Pancreas (tissue), 10 donors: Measurements from ENCODE around the gene OPALIN. TPM values are rescaled to one million over a fixed set of nuclear protein-coding genes. Genes with fewer than 3 reads are reported as not detected.

Source experiments
- ATAC-seq, 4 donors: fragments of 200-7000 bp; cut with Tn5 transposase; one replicate each; pipeline versions ENCODE4 v1.8.0 to v1.9.1; 2020; ENCODE audit warnings: mild to moderate bottlenecking in 4 of 4, moderate library complexity in 4 of 4
- DNase-seq, 6 donors: peaks; one replicate each; pipeline ENCODE4 v3.0.0-alpha.2; 2020
- FAIRE-seq: peaks from 2 replicates; lab custom pipeline; 2012; peaks lifted over from hg19 to GRCh38; lab: Jason Lieb, UNC
- H3K27ac ChIP-seq, 4 donors: fragments of 200-600 bp; sonication (generic); 1 replicate in 3 of 4; 2 replicates in 1 of 4; pipeline versions ENCODE4 v1.5.0 to v1.8.0; 2020
- H3K27me3 ChIP-seq, 4 donors: fragments of 200-600 bp; one replicate each; pipeline ENCODE4 v1.8.0; 2021
- H3K36me3 ChIP-seq, 3 donors: fragments of 200-600 bp; sonication (generic) in 1 of 3; one replicate each; pipeline versions ENCODE4 v1.5.0 to v1.8.0; 2020 to 2021
- H3K4me1 ChIP-seq, 3 donors: fragments of 200-600 bp; one replicate each; pipeline ENCODE4 v1.8.0; 2021
- H3K4me3 ChIP-seq, 4 donors: fragments of 200-600 bp; sonication (generic) in 2 of 4; one replicate each; pipeline versions ENCODE4 v1.5.0 to v1.8.0; 2020 to 2021
- H3K9me3 ChIP-seq, 4 donors: fragments of 200-600 bp; one replicate each; pipeline ENCODE4 v1.8.0; 2021
- WGBS, 2 donors: extraction: QIAGEN DNeasy Blood & Tissue Kit; methylation state at CpG; one replicate each; pipeline ENCODE4 v1.1.7; 2013; 5-methylcytosine and 5-hydroxymethylcytosine counted together
- intact Hi-C, 3 donors: fragments of 100-400 bp; cut with DNase I; formaldehyde crosslinking; loops; one replicate each; pipeline versions ENCODE4 v1.11.1 to v1.14.2; 2022
- polyA plus RNA-seq, 2 donors: library from polyadenylated mRNA; stranded (reverse); fragments of 200-250 nt; gene quantifications; one replicate each; pipeline ENCODE4 v1.2.3, GENCODE V29; 2013
- total RNA-seq, 6 donors: library from RNA; stranded (reverse); fragmentation: NEBNext Ultra II Directional in 4 of 6; extraction: Animal tissue kit (Norgen Biotek cat#: 25700) in 4 of 6; gene quantifications; one replicate each; pipeline versions ENCODE4 v1.2.1 to v1.2.4, GENCODE V29; 2021 to 2023
- TF ChIP-seq, protein P1 (sequence below), 4 donors: fragments of 200-600 bp; sonication (generic) in 3 of 4; IDR thresholded peaks; one replicate each; pipeline versions ENCODE4 v1.5.0 to v1.8.0; 2021; ENCODE audit warnings: antibody characterized with exemption in 4 of 4
- donor health status: healthy with polysubstance abuse.
- donor health status: DM: no; HTN: no; CAD: no; lungs with moderate emphysema.
- donor health status: DM: no; HTN: no; CAD: no.
- donor health status: control.
- donor health status: control.
- donor health status: Bipolar disorder and iron deficiency.
- donor health status: DM: yes; HTN: yes; CAD: no.
- donor health status: DM: no; HTN: no; CAD: no.
- donor health status: DM: no; HTN: no; CAD: no.
- donor health status: DM: yes; HTN: yes; CAD: no.

The OPALIN gene
- total and polyA plus RNA-seq, 8 donors = not detected

DNA sequence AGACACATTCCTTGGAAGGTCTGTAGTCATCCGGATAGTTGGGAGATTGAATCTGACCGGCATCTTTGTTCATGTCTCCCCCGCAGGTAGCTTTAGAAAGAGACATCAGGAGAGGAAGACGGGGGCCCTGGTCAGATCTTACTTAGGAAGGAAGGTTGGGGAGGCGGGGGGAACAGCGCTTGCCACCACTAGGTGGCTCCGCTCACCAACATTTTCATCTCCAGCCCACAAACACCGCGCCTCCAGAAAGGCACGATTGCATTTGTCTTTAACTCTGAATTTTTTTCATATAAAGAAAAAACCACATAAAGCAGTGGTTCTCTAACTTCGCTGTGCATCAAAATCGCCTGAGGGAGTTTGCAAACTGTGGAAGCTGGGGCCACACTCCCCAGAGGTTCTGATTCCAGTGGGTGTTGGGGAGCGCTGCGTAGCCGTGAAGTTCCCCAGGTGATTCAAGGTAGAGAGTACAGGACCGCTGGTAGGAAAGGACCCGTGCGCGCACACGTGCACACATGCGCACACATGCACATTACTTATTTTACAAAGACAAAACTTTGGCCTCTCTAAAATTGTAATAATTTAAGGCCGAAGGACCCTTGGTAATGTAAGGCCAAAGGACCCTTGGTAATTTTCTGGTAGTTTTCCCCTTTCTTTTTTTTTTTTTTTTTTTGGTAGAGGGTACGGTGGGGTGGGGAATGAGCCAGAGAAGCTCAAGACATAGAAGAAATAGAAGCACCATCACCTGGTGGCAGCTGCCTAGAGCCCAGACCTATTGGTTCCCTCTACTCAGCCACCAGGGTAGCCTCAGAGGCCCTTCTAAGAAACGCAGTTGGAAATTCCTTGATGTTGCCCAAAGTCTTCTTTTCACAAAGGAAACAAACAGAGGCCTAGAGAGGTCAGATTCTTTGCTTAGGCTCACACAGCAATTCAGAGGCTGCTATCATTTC lies 37.4 kb upstream of the OPALIN start:
- no peak for FAIRE-seq
- intact Hi-C loops = loop anchor here in 1 of 3 donors (10.0 kb wide), 1 partner anchor 119 kb away; the partner anchor contains the start of gene TLL2
- DNase-seq = peak in 5 of 6 donors; percentile 58 to 75 (median 62)
- Histone ChIP-seq H3K36me3 (no peaks in the 10 kb centered on the region), H3K27me3 (no peaks in the 10 kb centered on the region), H3K27ac (no peak overlapping the region), H3K4me3 (peak overlapping the region in 2 of 4 donors; percentile 23 to 29), H3K4me1 (peaks cover 0 to 1% (median under 1%) of the 10 kb centered on the region in 3 donors), H3K9me3 (no peaks in the 10 kb centered on the region)
- TF ChIP-seq, protein P1, sequence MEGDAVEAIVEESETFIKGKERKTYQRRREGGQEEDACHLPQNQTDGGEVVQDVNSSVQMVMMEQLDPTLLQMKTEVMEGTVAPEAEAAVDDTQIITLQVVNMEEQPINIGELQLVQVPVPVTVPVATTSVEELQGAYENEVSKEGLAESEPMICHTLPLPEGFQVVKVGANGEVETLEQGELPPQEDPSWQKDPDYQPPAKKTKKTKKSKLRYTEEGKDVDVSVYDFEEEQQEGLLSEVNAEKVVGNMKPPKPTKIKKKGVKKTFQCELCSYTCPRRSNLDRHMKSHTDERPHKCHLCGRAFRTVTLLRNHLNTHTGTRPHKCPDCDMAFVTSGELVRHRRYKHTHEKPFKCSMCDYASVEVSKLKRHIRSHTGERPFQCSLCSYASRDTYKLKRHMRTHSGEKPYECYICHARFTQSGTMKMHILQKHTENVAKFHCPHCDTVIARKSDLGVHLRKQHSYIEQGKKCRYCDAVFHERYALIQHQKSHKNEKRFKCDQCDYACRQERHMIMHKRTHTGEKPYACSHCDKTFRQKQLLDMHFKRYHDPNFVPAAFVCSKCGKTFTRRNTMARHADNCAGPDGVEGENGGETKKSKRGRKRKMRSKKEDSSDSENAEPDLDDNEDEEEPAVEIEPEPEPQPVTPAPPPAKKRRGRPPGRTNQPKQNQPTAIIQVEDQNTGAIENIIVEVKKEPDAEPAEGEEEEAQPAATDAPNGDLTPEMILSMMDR (IDR thresholded peaks at IDR 0.05) = peak; percentile 73 to 88 (median 79)
- WGBS, 2 donors = 10 to 13% methylated on average over 24 of the region's 24 CpGs
- peak; percentile 88 to 97 (median 96) for ATAC-seq

DNA sequence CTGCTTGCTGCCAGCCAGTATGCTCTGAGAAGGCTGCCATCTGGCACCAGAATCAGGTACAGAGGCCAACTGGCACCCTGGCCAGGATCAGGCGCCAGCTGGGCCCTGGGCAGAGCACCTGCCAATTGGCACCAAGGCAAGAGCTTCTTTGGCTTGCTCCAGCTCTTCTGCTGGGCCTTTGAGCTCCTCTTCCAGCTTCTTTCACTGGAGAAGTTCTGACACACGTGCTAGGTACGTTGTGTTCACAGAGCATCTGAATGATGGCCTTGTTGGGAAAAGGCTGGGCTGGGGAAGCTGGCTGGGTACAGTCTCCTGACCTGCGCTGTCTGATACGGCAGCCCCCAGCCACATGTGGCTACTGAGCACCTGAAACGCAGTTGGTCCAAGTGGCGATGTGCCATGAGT lies 31.7 kb upstream of the OPALIN start:
- no peak overlapping the region for H3K4me3 ChIP-seq
- no peaks in the 10 kb centered on the region for H3K9me3 ChIP-seq
- DNase-seq (peak; percentile 84 to 97 (median 96)), FAIRE-seq (no peak), ATAC-seq (peak; percentile 94 to 98 (median 96))
- 24 to 29% methylated on average over 7 of the region's 7 CpGs for WGBS, 2 donors
- H3K27ac ChIP-seq = peak overlapping the region in 2 of 4 donors; percentile 43 to 57
- H3K36me3 ChIP-seq = no peaks in the 10 kb centered on the region
- H3K27me3 ChIP-seq = no peaks in the 10 kb centered on the region
- H3K4me1 ChIP-seq = peaks cover 11 to 24% (median 19%) of the 10 kb centered on the region in 3 donors
- intact Hi-C loops = loop anchor here in 2 of 3 donors (5.0 to 10.0 kb wide), 2 partner anchors 122 to 124 kb away; partner anchors contain the start of gene TLL2 (in 2 of the 2)
- TF ChIP-seq, protein P1 (IDR thresholded peaks at IDR 0.05) = no peak

DNA sequence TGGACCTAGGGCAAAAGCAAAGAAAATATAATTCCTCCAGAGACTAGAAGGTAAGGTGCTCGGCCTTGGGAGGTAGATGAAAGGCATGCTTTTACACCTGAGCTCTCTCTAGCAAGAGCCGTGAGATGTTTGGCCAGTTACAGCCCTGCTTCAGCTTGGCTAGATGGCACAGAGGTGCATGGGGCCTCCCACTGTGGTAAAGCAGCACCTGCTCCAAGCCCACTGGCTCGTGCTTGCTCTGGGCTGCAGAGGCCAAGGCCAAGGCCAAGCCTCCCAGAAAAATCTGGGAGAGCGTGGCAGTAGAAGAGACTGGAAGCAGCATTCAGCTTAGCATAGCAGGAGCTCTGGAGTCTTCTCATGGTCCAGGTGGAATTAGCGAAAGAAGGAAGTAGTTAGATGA lies 31.0 kb upstream of the OPALIN start:
- Histone ChIP-seq H3K4me3 (no peak overlapping the region), H3K27me3 (no peaks in the 10 kb centered on the region), H3K9me3 (no peaks in the 10 kb centered on the region), H3K4me1 (peaks cover 11 to 24% (median 19%) of the 10 kb centered on the region in 3 donors), H3K36me3 (no peaks in the 10 kb centered on the region), H3K27ac (peak overlapping the region in 3 of 4 donors; percentile 8 to 57 (median 43))
- intact Hi-C loops = loop anchor here in 2 of 3 donors (5.0 to 10.0 kb wide), 2 partner anchors 123 to 125 kb away; partner anchors contain the start of gene TLL2 (in 2 of the 2)
- DNase-seq = peak in 3 of 6 donors; percentile 43 to 57 (median 56)
- peak; percentile 34 to 76 (median 56) for ATAC-seq
- TF ChIP-seq, protein P1 (IDR thresholded peaks at IDR 0.05) = no peak
- FAIRE-seq = no peak
- WGBS, 2 donors = 28 to 38% methylated on average over 5 of the region's 5 CpGs

DNA sequence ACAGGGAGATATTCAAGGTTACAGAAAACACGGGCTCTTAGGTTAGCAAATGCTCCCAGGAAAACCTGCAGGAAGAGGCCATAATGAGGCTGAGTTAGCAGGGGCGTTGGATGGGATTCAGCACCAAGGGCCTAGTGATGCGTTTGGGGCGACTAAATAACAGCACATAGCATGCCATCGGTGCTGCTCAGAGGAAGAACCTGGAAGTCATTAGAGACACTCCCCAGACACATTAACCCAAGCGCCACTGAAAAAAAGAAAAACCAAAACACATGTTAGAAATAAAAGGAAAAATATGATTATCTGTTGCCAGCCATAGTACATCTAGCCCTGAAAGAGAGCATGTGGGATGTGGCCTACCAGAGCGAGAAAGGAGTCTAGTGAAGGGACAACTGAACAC lies 28.8 kb upstream of the OPALIN start:
- no peaks in the 10 kb centered on the region for H3K36me3 ChIP-seq
- no peak overlapping the region for H3K27ac ChIP-seq
- no peak overlapping the region for H3K4me3 ChIP-seq
- TF ChIP-seq, protein P1 (IDR thresholded peaks at IDR 0.05) = no peak
- H3K27me3 ChIP-seq = no peaks in the 10 kb centered on the region
- 87 to 88% methylated on average over 7 of the region's 7 CpGs for WGBS, 2 donors
- no peak for ATAC-seq
- intact Hi-C loops = no loop called here
- H3K9me3 ChIP-seq = no peaks in the 10 kb centered on the region
- H3K4me1 ChIP-seq = peaks cover 11 to 24% (median 19%) of the 10 kb centered on the region in 3 donors
- no peak for FAIRE-seq
- DNase-seq = no peak
